Stimulated activated CD4-positive, alpha-beta T cell treated with anti-CD3 and anti-CD28 coated beads, Interleukin-12 subunit alpha, Interleukin-12 subunit beta, amount 100 ng/mL, for 48 hours (primary cell): ENCODE data around the gene RRBP1.

Source experiments
- DNase-seq, 3 donors: peaks; one replicate each; pipeline ENCODE4 v3.0.0-alpha.2; 2020; ENCODE audit warnings: low read depth in 2 of 3, low spot score in 1 of 3

Gene RRBP1

DNA sequence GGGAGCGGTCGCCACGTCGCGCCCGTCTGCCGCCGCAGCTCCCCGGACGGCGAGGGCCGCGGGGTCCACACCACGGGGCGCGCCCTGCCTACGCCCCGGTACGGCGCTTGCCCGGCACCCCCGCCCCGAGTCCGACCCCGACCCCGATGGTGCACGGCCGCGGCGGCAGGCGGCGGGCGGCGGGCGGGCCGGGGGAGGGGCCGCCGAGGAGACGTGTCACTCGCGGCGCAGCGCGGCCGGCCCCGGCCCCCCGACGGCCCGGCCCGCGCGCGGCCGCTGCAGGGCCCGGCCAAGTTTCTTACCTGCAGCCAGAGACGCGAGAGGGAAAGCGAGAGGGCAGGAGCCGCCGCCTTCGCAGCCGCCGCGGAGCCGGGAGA is 328 bp downstream of the RRBP1 start:
- DNase-seq: peak in 1 of 3 donors; percentile 4

DNA sequence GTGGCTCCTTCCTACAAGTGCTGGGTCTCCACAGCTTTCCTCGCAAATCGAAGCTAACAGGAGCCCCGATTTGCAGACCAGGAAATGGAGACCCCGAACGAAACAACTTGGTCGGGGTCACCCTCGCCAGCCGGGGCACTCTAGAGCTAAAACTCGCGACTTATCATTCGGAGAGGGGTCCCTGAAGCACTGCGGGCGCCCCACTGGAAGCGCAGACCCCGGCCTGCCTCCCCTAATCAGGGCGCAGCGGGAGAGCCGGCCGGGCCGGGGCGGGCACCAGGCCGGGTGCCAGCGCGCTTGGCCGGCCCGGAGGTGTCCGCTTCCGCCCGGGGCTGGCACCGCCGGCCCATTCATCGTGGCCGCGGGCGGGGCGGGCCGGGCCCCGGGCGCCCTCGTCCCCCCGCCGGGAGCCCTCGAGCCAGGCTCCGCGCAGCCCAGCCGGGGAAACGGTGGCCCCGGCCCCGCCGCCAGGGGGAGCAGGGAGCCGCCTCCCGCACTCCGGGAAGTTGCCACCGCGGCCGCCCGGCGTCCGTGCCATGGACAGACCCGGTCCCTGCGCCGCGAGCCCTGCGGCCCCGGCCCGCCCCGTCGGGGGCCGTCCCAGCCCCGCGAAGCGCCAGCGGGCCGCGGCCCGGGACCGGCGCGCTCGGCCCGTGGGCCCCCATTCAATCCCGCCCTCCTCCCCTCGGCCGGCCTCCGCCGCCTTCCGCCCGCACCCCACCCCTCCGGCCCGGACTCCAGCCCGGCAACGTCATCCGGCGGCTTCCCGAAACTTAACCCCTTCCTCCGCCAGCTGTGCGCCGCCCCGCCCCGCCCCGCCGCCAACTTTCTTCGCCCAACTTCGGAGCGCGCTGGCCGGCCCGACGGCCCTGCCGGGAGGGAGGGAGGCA is 961 bp downstream of the RRBP1 start:
- DNase-seq: peak; percentile 51 to 78 (median 72)

DNA sequence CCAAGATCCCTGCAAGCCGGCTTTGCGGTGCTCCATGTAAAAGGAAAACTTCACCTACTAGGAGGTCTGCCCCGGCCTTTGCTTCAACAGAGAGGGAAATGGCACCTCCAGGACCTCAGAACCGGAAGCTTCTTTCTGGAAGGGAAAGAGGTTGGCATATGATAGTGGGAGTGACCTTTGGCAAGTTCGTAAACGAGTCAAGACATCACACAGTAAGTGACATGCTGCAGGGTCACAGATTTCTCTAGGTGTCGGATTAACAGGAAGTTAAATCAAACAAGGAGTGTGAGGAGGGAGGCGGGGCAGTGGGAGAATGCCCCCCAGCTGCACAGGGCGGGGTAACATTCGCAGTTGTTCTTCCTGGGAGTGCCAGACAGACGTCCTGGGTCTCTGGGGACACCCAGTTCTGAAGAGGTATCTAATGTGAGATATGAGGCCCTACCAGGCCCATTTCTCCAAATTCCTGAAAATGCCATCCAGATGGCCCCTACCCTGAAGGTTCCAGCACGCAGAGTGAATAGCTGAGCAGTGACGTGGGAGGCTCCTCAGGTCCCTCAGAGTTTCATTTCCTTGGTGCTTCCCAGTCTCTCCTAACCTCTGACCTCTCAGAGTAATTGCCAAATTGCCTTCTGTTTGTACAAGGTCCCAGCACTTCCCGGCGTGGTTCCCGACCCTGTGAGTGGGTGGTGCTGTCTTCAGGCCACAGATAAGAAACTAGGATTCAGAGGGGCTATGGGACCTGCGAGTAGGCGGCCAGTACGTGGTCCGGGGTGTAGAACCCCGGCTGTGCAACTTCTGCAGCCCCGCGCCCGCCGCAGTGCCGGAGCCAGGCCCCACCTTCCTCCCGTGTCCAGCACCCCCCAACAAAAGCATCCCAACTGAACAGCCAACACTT is 1.9 kb downstream of the RRBP1 start:
- no peak for DNase-seq

DNA sequence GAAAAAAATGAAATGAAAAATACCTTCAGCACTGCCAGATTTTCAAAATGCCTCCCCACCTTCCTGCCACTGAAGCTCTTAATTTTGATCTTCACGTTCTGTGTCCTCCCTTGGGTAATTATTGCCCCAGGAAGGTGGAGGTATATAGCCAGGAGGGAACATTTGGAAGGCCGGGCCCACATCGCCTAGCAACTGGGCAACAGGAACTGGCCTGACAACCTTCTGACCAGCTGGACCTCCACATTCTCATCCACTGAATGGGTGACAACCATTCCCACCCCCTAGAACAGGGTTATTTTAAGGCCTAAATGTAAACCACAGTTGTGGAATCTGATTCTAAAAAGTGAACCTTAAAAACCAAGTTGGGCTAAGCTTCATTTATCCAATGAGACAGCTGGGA is 3.2 kb downstream of the RRBP1 start:
- DNase-seq: no peak

DNA sequence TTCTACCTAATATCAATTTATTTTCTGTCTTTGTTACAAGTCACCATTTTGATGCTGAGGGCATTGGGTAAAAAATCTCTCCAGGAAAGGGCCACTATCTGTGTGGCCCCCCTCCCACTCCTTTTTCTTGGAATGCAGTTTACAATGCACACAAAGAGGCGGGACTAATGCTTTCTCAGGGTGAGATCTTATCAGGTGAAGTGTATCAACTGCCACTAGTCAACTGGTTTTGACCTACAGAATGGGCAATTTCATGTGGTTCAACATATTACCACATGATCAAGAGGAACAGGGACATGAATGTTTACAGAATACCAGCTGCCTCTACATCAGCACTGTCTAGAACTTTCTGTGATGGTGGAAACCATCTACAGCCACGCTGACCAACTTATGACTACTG is 3.7 kb downstream of the RRBP1 start:
- no peak for DNase-seq

DNA sequence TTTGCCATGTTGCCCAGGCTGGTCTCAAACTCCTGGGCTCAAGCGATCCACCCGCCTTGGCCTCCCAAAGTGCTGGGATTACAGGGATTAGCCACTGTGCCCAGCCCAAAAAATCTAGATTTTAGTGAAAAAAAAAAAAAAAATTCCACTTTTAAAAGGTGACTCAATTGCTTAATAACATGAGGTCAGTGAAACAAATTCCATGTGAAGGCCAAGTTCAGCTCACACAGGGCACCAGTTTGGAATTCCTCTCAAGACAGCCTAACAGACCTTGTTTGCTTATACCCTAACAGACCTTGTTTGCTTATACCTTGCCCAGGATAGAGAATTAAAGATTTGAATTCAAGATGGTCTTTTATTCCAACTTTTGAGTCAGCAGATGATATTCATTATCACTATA is 5.1 kb downstream of the RRBP1 start:
- DNase-seq: no peak

DNA sequence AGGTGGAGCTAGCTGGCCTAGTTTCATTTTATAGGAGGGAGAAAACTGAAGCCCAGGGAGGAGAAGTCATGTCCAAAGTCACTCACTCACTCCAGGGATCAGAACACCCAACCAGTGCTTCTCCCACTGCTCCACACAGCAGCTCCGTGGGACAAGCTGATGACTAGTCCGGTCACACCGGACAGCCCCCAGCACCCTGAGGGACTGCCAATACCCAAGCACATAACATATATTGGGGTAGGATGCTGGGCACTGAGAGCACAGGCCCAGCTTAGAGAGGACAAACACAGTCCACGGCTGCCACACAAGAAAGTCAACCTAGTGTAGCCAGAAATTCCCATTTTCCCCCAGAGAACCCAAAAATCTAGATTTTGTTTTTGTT is 5.7 kb downstream of the RRBP1 start:
- DNase-seq: no peak

DNA sequence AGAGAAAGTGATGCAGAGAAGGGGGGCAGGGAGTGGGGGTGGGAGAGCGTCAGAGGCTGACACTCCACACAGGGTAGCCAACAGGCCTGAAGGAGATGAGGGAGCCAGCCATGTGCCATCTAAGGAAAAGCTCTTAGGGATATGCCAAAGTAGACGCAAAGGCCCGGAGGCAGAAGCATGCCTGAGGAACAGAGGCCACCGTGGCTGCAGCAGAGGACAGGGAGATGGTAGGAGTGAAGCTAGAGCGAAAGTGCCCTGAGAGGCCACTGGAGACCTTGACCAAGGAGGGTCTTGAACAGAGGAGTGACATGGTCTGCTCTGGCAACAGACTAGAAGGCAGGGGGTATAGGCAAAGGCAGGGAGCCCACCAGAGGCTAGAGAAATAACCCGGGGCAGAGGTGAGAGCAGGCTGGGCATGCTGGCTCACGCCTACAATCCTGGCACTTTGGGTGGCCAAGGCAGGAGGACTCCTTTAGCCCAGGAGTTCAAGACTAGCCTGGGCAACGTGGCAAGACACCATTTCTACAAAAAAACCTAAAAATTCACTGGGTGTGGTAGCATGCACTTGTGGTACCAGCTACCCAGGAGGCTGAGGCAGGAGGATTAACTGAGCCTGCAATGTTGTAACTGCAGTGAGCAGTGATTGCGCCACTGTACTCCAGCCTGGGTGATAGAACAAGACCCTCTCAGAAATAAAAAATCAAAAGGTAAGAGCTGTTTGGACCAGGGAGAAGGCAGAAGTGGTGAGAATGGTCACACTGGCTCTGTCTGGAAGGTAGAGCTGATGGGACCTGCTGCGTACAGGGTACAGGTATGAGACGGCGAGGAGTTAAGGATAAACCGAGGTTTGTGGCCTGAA is 6.3 kb downstream of the RRBP1 start:
- DNase-seq: no peak

DNA sequence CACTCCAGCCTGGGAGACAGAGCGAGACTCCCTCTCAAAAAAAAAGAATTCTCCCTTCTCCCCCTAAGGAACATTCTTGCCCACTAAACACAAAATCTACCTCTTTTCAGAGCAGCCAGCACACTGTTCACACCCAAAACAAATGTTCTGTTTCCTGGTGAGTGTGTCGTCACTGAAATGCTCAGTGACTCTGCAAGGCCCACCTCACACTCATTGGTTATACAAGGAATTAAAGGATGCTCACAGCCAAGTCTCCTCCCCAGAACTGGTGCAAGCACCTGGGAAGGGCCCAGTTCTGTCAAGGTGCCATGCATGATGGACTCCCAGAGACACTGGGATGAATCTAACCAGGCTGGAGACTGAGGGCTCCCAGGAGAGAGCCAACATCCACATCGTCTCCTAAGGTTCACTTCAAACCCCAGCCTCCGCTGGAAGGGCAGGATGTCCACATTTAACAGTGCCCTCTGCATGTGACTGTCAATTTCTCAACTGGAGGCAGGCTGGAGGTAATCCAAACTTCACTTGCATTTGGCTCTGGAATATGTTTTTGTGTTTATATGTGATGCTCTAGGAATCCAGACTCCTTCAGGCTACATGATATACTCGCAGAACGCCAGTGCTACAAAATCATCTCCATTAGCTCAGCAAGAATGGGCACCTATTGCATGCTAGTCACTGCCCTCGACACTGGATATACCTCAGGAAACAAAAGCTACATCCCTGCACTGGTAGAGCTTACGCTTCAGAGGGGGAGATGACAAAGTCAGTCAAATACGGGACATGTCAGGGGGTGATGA is 7.1 kb downstream of the RRBP1 start:
- DNase-seq: no peak

DNA sequence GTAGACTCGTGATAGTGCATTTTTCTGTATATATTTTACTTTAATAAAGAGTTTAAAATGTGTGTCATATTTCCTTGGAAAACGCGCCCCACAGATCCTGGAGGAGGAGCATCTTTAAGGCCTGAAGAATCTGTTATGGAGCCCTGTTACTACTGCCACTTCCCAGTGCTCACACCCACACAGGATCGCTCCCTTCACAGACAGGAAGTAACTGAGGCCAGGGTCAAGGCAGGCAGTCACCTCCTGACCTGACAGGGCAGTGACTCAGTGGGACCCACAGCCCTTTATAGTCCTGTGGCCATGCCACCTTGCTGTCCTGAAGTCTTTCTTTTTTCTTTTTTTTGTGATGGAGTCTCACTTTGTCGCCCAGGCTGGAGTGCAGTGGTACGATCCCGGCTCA is 9.0 kb downstream of the RRBP1 start:
- no peak for DNase-seq

DNA sequence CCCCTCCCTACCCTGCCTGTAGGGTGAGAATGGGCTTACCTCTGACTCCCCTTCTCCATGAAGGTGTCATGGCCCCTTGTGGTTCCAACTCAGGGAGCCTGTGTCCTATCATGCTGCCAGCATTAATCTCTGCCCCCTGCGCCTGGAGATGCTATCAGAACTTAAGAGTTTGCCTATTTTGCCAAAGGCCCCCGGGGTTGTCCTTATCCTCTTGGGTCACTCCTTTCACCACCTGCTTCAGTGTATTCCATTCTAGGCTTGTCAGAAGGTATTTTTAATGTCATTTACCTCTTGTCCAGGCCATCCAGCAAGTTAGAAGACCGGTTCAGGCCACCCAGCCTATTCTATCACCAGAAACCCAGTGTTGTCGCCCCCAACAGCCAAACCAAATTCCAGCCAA is 10.5 kb downstream of the RRBP1 start:
- no peak for DNase-seq

DNA sequence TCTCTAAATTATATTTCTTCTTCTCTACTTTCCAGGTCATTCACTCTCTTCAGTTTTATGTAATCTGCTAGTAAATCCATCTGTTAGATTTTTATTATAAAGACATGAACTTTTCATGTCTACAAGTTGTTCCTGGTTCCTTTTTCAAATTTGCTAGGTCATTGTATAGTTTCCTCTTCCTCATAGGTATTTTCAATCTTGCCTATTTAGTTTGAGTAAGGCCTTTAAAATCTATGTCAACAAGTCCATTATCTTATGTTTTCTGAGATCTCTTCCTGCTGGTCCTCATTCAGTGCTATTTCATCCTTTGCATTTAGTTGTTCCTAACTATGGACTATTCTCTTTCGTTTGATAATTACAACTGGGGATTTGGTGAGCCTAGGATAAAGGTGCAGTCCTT is 11.0 kb downstream of the RRBP1 start:
- no peak for DNase-seq

DNA sequence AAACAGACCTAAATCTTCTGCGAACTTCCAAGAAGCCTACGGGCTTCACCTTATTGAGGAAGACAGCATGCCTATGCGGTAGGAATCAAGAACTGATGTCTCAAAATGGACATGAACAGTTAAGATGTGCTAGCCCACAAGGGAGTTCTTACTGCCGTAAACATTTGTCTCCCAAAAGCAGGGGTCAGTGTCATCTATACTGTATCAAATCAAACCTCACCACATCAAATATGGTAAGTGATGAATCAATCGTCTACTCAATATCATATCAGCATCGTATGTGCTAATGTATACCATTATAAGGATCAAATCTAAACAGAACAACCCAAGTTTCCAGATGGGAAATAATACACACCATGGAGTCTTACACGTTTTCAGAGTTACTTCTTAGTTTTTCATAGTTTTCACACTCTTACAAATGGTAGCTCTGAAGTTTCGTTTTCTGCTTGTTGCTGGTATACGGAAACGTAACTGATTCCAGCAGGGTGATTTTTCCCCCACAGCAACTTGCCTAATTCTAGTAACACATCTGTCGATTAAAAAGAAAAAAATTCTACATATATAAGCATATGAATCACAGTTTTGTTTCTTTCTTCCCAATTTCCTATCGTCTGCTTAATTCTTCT is 12.6 kb downstream of the RRBP1 start:
- DNase-seq: no peak

DNA sequence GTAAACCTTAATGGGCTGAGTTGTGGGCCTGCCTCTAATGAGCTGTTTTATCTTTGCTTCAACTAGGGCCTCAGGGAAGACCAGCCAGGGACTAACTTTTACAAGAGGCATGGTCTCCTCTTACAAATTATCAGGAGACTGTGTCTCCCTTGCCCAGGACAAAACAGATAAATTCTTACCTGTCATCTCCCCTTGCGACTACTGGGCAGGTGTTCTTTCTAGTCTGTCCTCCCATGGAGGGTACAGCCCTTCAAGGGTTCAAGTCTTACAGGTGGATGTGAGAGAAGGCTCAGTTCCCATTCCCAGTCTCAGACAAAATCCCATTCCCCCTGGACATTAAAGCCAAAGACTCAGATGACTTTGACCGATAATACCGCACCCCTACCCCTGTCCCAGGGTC is 13.6 kb downstream of the RRBP1 start:
- DNase-seq: no peak

DNA sequence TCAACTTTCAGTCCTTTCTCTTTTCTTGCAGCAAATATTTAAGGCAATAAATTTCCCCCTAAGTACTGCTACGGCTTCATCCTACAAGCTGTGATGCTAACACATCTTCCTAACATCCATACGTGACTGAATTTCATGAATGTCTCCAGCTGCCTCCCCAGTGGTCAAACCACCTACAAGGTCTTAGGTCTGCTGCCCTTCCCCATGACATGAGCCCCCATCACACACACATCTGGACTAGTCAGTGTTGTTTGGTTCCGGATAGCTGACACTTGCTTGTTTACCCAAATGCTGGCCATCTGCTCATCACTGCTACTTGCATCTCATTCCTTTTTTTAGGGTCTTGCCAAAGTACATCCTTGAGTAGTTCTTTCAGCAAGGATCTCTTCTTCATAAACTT is 14.6 kb downstream of the RRBP1 start:
- no peak for DNase-seq

DNA sequence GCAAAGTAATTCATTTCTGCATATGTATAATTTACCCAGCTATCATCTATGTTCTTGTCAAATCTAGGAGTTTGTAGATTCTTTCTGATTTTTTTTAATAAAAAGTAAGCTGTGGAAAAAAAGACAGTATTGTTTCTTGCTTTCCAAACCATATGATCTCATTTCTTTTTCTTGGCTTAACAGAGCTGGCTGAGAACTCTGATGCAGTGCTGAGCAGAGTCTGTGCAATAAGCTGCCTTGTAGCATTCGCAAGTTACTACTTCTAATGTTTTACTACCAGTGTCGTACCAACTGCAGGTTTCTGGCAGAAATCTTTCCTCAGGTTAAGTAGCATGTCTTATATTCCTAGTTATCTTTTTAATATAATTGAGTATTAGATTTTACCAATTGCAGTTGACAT is 15.6 kb downstream of the RRBP1 start:
- DNase-seq: no peak

DNA sequence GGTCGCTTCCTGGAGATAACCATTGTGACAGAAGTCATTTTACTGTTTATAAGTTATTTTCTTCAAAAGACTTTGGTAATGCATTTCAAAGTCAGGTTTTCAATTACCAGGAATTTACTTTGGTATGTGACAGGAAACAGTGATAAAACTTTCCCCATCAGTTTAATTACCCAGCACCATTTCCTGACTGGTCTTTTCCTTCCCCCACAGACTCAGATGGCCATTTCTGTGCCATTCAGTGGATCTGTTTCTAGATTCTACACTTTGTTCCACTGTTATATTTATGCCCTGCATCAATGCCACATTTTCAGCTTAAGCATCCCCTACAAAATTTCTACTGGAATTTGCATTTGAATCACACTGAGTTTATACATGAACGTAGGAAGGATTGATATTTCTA is 16.3 kb downstream of the RRBP1 start:
- DNase-seq: no peak

DNA sequence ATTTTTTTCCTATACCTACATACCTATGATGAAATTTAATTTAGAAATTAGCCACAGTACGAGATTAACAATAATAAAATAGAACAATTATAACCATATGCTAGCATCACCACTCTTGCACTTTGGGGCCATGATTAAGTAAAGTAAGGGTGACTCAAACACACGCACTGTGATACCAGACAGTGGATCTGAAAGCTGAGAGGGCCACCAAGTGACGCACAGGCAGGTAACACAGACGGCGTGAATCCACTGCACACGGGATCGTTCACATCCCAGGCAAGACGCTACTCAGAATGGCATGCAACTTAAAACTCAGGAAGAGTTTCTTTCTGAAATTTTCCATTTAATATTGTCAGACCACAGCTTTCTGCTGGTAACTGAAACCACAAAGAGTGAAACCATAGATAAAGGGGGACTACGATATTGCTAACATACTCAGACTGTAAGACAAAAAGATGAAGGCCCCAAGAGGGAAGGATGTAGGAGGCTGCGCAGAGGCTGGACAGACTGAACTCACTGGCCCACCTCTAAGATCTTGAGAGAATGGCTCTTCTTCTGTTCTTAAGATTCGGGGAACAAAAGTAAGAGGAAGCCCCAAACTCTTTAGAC is 17.9 kb downstream of the RRBP1 start:
- no peak for DNase-seq

DNA sequence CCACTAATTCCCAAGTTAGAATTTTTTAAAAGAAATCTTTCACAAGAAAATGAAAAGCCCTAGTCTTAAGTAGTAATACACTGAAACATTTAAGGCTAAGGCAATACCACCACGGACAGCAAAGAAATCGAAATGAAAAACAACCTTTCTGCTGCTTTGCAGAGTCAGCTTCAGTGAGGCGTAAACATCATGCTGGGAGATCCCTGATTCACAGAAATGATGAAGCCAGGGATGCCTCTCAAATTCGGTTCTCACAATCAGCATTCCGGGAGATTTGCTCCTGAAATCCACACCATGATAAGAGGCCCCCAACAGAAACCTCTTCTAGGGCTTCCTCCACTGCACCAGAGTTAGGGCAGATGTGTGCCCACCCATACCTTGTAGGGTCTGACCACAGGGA is 18.6 kb downstream of the RRBP1 start:
- no peak for DNase-seq

DNA sequence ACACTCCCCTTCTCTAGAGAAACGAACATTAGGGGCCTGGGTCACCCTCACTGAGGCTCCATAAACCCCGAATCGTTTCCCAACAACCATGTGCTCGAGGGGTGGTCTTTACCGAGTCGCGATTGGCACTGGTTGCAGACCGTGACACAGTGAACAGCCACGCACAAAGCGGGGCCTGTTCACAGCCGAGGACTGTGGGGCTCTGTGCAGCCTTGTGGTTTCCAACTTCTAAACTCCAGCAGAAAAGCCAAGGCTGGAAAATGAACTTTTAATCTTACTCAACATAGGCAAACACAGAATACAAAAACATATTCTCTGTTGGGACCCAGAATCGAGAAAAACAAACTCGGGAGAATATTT is 19.0 kb downstream of the RRBP1 start:
- DNase-seq: no peak
